Panc1 (cell line): Measurements from ENCODE around the gene IGFL3. TPM values are rescaled to one million over a fixed set of nuclear protein-coding genes. Genes with fewer than 3 reads are reported as not detected.
A peak's percentile ranks its signal among the peaks of the same experiment; 100 is the strongest.

Experiments
- ATAC-seq: fragments of 200-7000 bp; cut with Tn5 transposase; 2 replicates; pipeline ENCODE4 v1.9.1; 2020; ENCODE audit warnings: mild to moderate bottlenecking, moderate library complexity
- BruUV-seq: library from RNA; stranded (reverse); fragments of 400-500 nt; replicated peaks from 2 replicates; lab custom pipeline; 2021; lab: Mats Ljungman, UMichigan
- CTCF ChIA-PET: fragments of 300-600 bp; sonication (Branson Sonifier 250); formaldehyde crosslinking; loops from one replicate; lab custom pipeline; 2022; ENCODE audit warnings: antibody characterized with exemption; lab: Charles Lee
- POLR2A ChIA-PET: fragments of 300-600 bp; sonication (Branson Sonifier 250); formaldehyde crosslinking; loops from one replicate; lab custom pipeline; 2022; ENCODE audit warnings: antibody characterized with exemption; lab: Charles Lee
- DNase-seq: peaks from one replicate; pipeline ENCODE4 v3.0.0-alpha.2; 2010; ENCODE audit warnings: low read depth, low spot score
- H3K27ac ChIP-seq: 2 replicates; pipeline ENCODE4 v1.5.1; 2011; ENCODE audit warnings: mild to moderate bottlenecking, low read length, inconsistent platforms
- H3K27me3 ChIP-seq: fragments of 200-500 bp; sonication (Bioruptor generic); 2 replicates; pipeline ENCODE4 v1.6.0; 2014; ENCODE audit warnings: low read length, inconsistent platforms; ENCODE audit not compliant: control insufficient read depth, insufficient read depth
- H3K36me3 ChIP-seq: fragments of 200-500 bp; sonication (Bioruptor generic); 2 replicates; pipeline ENCODE4 v1.5.1; 2014; ENCODE audit warnings: inconsistent platforms, mild to moderate bottlenecking, low read length, moderate library complexity; ENCODE audit not compliant: control insufficient read depth, insufficient read depth
- H3K4me1 ChIP-seq: 2 replicates; pipeline ENCODE4 v1.5.1; 2011; ENCODE audit warnings: inconsistent platforms, mild to moderate bottlenecking, low read length, moderate library complexity; ENCODE audit not compliant: control insufficient read depth, insufficient read depth
- H3K4me3 ChIP-seq, 2 experiments: 2 replicates each; pipeline ENCODE4 v1.5.1; 2011 to 2012; ENCODE audit warnings: low read depth in 2 of 2, low read length in 2 of 2, mild to moderate bottlenecking in 2 of 2, inconsistent platforms in 1 of 2, moderate library complexity in 1 of 2
- H3K9me3 ChIP-seq: fragments of 200-500 bp; sonication (Bioruptor generic); 2 replicates; pipeline ENCODE4 v1.5.1; 2014; ENCODE audit warnings: low read depth, mild to moderate bottlenecking, inconsistent platforms, low read length, moderate library complexity; ENCODE audit not compliant: control insufficient read depth, insufficient read depth
- CTCF ChIP-seq: fragments of 450-650 bp; IDR thresholded peaks from 2 replicates; pipeline ENCODE4 v1.5.1; 2017; ENCODE audit warnings: mild to moderate bottlenecking
- POLR2AphosphoS5 ChIP-seq: IDR thresholded peaks from 2 replicates; pipeline ENCODE4 v1.6.1; 2012; ENCODE audit warnings: mild to moderate bottlenecking, low read depth, low read length, moderate library complexity
- REST ChIP-seq, 2 experiments: IDR thresholded peaks; 2 replicates each; pipeline ENCODE4 v1.6.1; 2011 to 2012; ENCODE audit warnings: low read depth in 2 of 2, control low read depth in 1 of 2, low read length in 1 of 2, mild to moderate bottlenecking in 1 of 2, moderate library complexity in 1 of 2; ENCODE audit not compliant: insufficient read depth in 1 of 2
- SIN3A ChIP-seq: IDR thresholded peaks from 2 replicates; pipeline ENCODE4 v1.6.1; 2012; ENCODE audit warnings: low read depth, mild to moderate bottlenecking, low read length, moderate library complexity, borderline replicate concordance; ENCODE audit not compliant: insufficient read depth
- TCF7L2 ChIP-seq: IDR thresholded peaks from 2 replicates; pipeline ENCODE4 v1.6.1; 2011; ENCODE audit warnings: mild to moderate bottlenecking, low read depth, low read length, inconsistent platforms
- in situ Hi-C: cut with HindIII; loops from 2 replicates; pipeline ENCODE4 v1.10.0; 2016; ENCODE audit warnings: low sequenced_read_pairs, low pct_unique_long_range_greater_than_20kb
- intact Hi-C: fragments of 100-400 bp; cut with micrococcal nuclease; formaldehyde crosslinking; loops from one replicate; pipeline ENCODE4 v1.10.0; 2022; ENCODE audit not compliant: unreplicated experiment
- total RNA-seq: library from RNA; stranded (reverse); gene quantifications from one replicate; pipeline ENCODE4 v1.2.1, GENCODE V29; 2021; ENCODE audit not compliant: unreplicated experiment

IGFL3 gene
- total RNA-seq, 1 experiment from 2014 or later: not detected

- BruUV-seq: no TSS peak
- ATAC-seq: no peak
- in situ Hi-C loops: no loop called here
- intact Hi-C loops: loop anchor here (2.0 to 5.0 kb wide), 2 partner anchors 106 to 185 kb away; no protein-coding TSS in a partner anchor
- Histone ChIP-seq H3K4me1 (no peaks in the 10 kb centered on the region), H3K27me3 (no peaks in the 10 kb centered on the region; the same call in 1 of the 2 replicates), H3K4me3 (no peak overlapping the region), H3K9me3 (no peaks in the 10 kb centered on the region; the same call in 1 of the 2 replicates), H3K27ac (no peak overlapping the region), H3K36me3 (no peaks in the 10 kb centered on the region)
- TF ChIP-seq CTCF (no peak), SIN3A (no peak), POLR2AphosphoS5 (no peak), TCF7L2 (no peak), REST (IDR thresholded peaks at IDR 0.05; ENCODE audit: insufficient read depth in 1 of 2, low read depth in 2 of 2, low read length in 1 of 2) (no peak)
- DNase-seq: no peak
- ChIA-PET POLR2A (no interaction called here), CTCF (interaction anchor here (0.7 to 4.0 kb wide), 3 partner anchors 57 to 182 kb away, joined by 3 to 13 read pairs (median 3); no protein-coding TSS in a partner anchor)
Observed at GRCh38 chr19:46082728-46083050, 41.8 kb downstream of the IGFL3 start.

- no peaks in the 10 kb centered on the region for H3K4me1 ChIP-seq
- intact Hi-C loops (loop anchor here (2.0 to 5.0 kb wide), 2 partner anchors 107 to 185 kb away; no protein-coding TSS in a partner anchor), in situ Hi-C loops (no loop called here)
- TF ChIP-seq POLR2AphosphoS5 (no peak), CTCF (peak; percentile 63)
- no peaks in the 10 kb centered on the region; the same call in 1 of the 2 replicates for H3K27me3 ChIP-seq
- H3K9me3 ChIP-seq: no peaks in the 10 kb centered on the region; the same call in 1 of the 2 replicates
- no peak for DNase-seq
- peak; percentile 59; the same call in 1 of the 2 replicates for ATAC-seq
- no peaks in the 10 kb centered on the region for H3K36me3 ChIP-seq
- no peak overlapping the region for H3K4me3 ChIP-seq
- POLR2A ChIA-PET: interaction anchor here (0.6 kb wide), 1 partner anchor 288 kb away, joined by 5 read pairs; no protein-coding TSS in a partner anchor
- no TSS peak for BruUV-seq
- CTCF ChIA-PET: interaction anchor here (0.7 to 4.0 kb wide), 4 partner anchors 57 to 183 kb away, joined by 3 to 13 read pairs (median 3); no protein-coding TSS in a partner anchor
- H3K27ac ChIP-seq: no peak overlapping the region
Observed at GRCh38 chr19:46081928-46082727, 42.4 kb downstream of the IGFL3 start.
